Measurements from ENCODE around the gene M1AP. TPM values are rescaled to one million over a fixed set of nuclear protein-coding genes. Genes with fewer than 3 reads are reported as not detected.

Gene M1AP
- total RNA-seq, 1 experiment from 2014 or later, result not detected

DNA sequence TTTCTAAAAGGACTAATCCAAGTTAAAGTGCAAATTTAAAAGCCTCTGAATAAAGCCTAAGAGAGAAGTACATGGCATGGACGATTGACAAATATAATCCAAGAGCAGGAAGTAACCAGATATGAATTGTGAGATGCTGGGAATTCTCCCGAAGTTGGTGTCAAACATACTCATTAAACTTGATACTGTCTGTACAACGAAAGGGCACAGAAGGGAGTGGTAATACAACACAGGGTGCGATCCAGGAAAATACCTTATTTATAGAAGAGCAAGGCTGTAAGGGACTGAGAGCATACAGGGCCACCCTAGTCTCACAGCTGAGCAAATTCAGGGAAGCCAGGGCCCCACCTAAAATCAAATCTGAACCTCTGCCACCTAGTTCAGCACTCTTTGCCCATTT lies 47.5 kb upstream of the M1AP start:
- DNase-seq (ENCODE audit: low read depth, low spot score) (no peak), ATAC-seq (no peak)
- no peaks in the 10 kb centered on the region for H3K36me3 ChIP-seq (ENCODE audit: control insufficient read depth, insufficient read depth, low read length)
- H3K4me3 ChIP-seq (ENCODE audit: low read depth in 2 of 2, low read length in 2 of 2), result no peak overlapping the region
- TF ChIP-seq SIN3A (IDR thresholded peaks at IDR 0.05; ENCODE audit: borderline replicate concordance, insufficient read depth, low read depth, low read length) (no peak), CTCF (IDR thresholded peaks at IDR 0.05) (no peak), POLR2AphosphoS5 (IDR thresholded peaks at IDR 0.05; ENCODE audit: low read depth, low read length) (no peak), TCF7L2 (IDR thresholded peaks at IDR 0.05; ENCODE audit: low read depth, low read length) (no peak)
- TF ChIP-seq, protein P1, sequence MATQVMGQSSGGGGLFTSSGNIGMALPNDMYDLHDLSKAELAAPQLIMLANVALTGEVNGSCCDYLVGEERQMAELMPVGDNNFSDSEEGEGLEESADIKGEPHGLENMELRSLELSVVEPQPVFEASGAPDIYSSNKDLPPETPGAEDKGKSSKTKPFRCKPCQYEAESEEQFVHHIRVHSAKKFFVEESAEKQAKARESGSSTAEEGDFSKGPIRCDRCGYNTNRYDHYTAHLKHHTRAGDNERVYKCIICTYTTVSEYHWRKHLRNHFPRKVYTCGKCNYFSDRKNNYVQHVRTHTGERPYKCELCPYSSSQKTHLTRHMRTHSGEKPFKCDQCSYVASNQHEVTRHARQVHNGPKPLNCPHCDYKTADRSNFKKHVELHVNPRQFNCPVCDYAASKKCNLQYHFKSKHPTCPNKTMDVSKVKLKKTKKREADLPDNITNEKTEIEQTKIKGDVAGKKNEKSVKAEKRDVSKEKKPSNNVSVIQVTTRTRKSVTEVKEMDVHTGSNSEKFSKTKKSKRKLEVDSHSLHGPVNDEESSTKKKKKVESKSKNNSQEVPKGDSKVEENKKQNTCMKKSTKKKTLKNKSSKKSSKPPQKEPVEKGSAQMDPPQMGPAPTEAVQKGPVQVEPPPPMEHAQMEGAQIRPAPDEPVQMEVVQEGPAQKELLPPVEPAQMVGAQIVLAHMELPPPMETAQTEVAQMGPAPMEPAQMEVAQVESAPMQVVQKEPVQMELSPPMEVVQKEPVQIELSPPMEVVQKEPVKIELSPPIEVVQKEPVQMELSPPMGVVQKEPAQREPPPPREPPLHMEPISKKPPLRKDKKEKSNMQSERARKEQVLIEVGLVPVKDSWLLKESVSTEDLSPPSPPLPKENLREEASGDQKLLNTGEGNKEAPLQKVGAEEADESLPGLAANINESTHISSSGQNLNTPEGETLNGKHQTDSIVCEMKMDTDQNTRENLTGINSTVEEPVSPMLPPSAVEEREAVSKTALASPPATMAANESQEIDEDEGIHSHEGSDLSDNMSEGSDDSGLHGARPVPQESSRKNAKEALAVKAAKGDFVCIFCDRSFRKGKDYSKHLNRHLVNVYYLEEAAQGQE (IDR thresholded peaks at IDR 0.05; ENCODE audit: insufficient read depth in 1 of 2, low read depth in 2 of 2, low read length in 1 of 2), result no peak
- intact Hi-C loops (cut with micrococcal nuclease; ENCODE audit: unreplicated experiment) (no loop called here), in situ Hi-C loops (cut with HindIII; ENCODE audit: low pct_unique_long_range_greater_than_20kb, low sequenced_read_pairs) (no loop called here)
- ChIA-PET POLR2A (no interaction called here), CTCF (no interaction called here)
- H3K4me1 ChIP-seq (ENCODE audit: control insufficient read depth, insufficient read depth, low read length), result no peaks in the 10 kb centered on the region
- no peaks in the 10 kb centered on the region for H3K9me3 ChIP-seq (ENCODE audit: control insufficient read depth, insufficient read depth, low read depth, low read length)
- peaks cover 6% of the 10 kb centered on the region; the same call in 1 of the 2 replicates for H3K27me3 ChIP-seq (ENCODE audit: control insufficient read depth, insufficient read depth, low read length)
- no peak overlapping the region for H3K27ac ChIP-seq (ENCODE audit: low read length)
- no TSS peak for BruUV-seq (replicated peaks)

DNA sequence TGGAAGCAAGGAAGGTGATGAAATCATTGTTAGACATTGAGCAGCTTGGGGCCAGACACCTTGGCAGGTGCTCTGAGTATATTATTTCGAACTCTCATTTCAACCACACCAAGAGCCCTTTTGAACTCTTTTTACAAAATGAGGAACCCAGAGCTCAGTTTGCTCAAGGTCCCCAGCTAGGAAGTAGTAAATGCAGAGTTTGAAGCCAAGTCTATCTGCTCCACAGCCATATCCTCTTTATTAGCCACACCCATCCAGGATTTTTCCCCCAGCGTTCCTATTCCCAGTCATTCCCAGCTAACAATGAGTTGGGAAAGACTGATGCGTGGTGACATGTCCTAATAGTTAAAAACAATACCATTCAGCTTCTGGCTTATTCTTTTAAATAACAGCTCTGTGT lies 46.2 kb upstream of the M1AP start:
- ChIA-PET POLR2A (no interaction called here), CTCF (no interaction called here)
- H3K4me1 ChIP-seq (ENCODE audit: control insufficient read depth, insufficient read depth, low read length), result no peaks in the 10 kb centered on the region
- in situ Hi-C loops (cut with HindIII; ENCODE audit: low pct_unique_long_range_greater_than_20kb, low sequenced_read_pairs) (no loop called here), intact Hi-C loops (cut with micrococcal nuclease; ENCODE audit: unreplicated experiment) (no loop called here)
- TF ChIP-seq TCF7L2 (IDR thresholded peaks at IDR 0.05; ENCODE audit: low read depth, low read length) (no peak), CTCF (IDR thresholded peaks at IDR 0.05) (no peak), POLR2AphosphoS5 (IDR thresholded peaks at IDR 0.05; ENCODE audit: low read depth, low read length) (no peak), SIN3A (IDR thresholded peaks at IDR 0.05; ENCODE audit: borderline replicate concordance, insufficient read depth, low read depth, low read length) (no peak)
- TF ChIP-seq, protein P1 (IDR thresholded peaks at IDR 0.05; ENCODE audit: insufficient read depth in 1 of 2, low read depth in 2 of 2, low read length in 1 of 2), result no peak
- DNase-seq (ENCODE audit: low read depth, low spot score), result no peak
- no peaks in the 10 kb centered on the region for H3K9me3 ChIP-seq (ENCODE audit: control insufficient read depth, insufficient read depth, low read depth, low read length)
- peaks cover 5% of the 10 kb centered on the region; the same call in 1 of the 2 replicates for H3K27me3 ChIP-seq (ENCODE audit: control insufficient read depth, insufficient read depth, low read length)
- no peaks in the 10 kb centered on the region for H3K36me3 ChIP-seq (ENCODE audit: control insufficient read depth, insufficient read depth, low read length)
- no peak for ATAC-seq
- no TSS peak for BruUV-seq (replicated peaks)
- H3K27ac ChIP-seq (ENCODE audit: low read length), result no peak overlapping the region
- H3K4me3 ChIP-seq (ENCODE audit: low read depth in 2 of 2, low read length in 2 of 2), result no peak overlapping the region

All from Panc1 (cell line).